Spleen (tissue), 11 donors: ENCODE results near the gene NOP9. TPM values are rescaled to one million over a fixed set of nuclear protein-coding genes. Genes with fewer than 3 reads are reported as not detected.
A peak's percentile ranks its signal among the peaks of the same experiment; 100 is the strongest.

Source experiments
- DNase-seq: peaks from one replicate; pipeline ENCODE4 v3.0.0-alpha.2; 2020
- H3K27ac ChIP-seq, 8 donors: fragments of 200-600 bp; sonication (generic) in 7 of 8; 1 replicate in 4 of 8; 2 replicates in 4 of 8; pipeline versions ENCODE4 v1.5.0 to v1.8.0; 2016 to 2021; ENCODE audit warnings: inconsistent platforms in 4 of 8, mild to moderate bottlenecking in 4 of 8, moderate library complexity in 1 of 8
- H3K27me3 ChIP-seq, 7 donors: fragments of 200-600 bp; sonication (generic) in 6 of 7; replicated peaks in 1 of 7; 1 replicate in 4 of 7; 2 replicates in 3 of 7; pipeline versions ENCODE4 v1.5.0 to v1.8.0; 2016 to 2021; ENCODE audit warnings: inconsistent platforms in 3 of 7, mild to moderate bottlenecking in 1 of 7
- H3K36me3 ChIP-seq, 6 donors: fragments of 200-600 bp; sonication (generic) in 5 of 6; 1 replicate in 4 of 6; 2 replicates in 2 of 6; pipeline versions ENCODE4 v1.5.0 to v1.8.0; 2016 to 2021; ENCODE audit warnings: inconsistent platforms in 2 of 6
- H3K4me1 ChIP-seq, 6 donors: fragments of 200-600 bp; sonication (generic) in 5 of 6; 1 replicate in 3 of 6; 2 replicates in 3 of 6; pipeline versions ENCODE4 v1.5.0 to v1.8.0; 2016 to 2021; ENCODE audit warnings: inconsistent platforms in 3 of 6
- H3K4me3 ChIP-seq, 8 donors: fragments of 200-600 bp; sonication (generic) in 7 of 8; 1 replicate in 4 of 8; 2 replicates in 4 of 8; pipeline versions ENCODE4 v1.5.0 to v1.8.0; 2016 to 2021; ENCODE audit warnings: inconsistent platforms in 4 of 8, mild to moderate bottlenecking in 4 of 8, moderate library complexity in 2 of 8
- H3K9me3 ChIP-seq, 8 donors: fragments of 200-600 bp; sonication (generic) in 7 of 8; 1 replicate in 4 of 8; 2 replicates in 4 of 8; pipeline versions ENCODE4 v1.5.0 to v1.8.0; 2016 to 2021; ENCODE audit warnings: inconsistent platforms in 4 of 8
- CTCF ChIP-seq, 11 experiments: fragments of 200-600 bp in 7 of 11; fragments of 450-650 bp in 4 of 11; sonication (generic) in 4 of 11; IDR thresholded peaks in 8 of 11; conservative IDR thresholded peaks in 3 of 11; 1 replicate in 7 of 11; 2 replicates in 4 of 11; pipeline versions ENCODE4 v1.4.0 to v1.8.0; 2016 to 2021; ENCODE audit warnings: antibody characterized with exemption in 11 of 11, inconsistent platforms in 4 of 11, mild to moderate bottlenecking in 1 of 11
- POLR2A ChIP-seq, 3 donors: fragments of 450-650 bp; IDR thresholded peaks; one replicate each; pipeline ENCODE4 v1.5.1; 2017; ENCODE audit warnings: antibody characterized with exemption in 3 of 3, mild to moderate bottlenecking in 1 of 3
- POLR2AphosphoS5 ChIP-seq, 3 donors: sonication (generic); formaldehyde crosslinking; IDR thresholded peaks; one replicate each; pipeline ENCODE4 v1.5.1; 2017; ENCODE audit warnings: antibody characterized with exemption in 3 of 3
- WGBS, 5 donors: extraction: QIAGEN DNeasy Blood & Tissue Kit in 3 of 5; methylation state at CpG; one replicate each; pipeline versions ENCODE4 v1.1.5 to v1.1.7; 2013 to 2018; 5-methylcytosine and 5-hydroxymethylcytosine counted together
- intact Hi-C: fragments of 100-400 bp; cut with DNase I; formaldehyde crosslinking; loops from one replicate; pipeline ENCODE4 v1.15.0; 2023; ENCODE audit warnings: low total_unique reads
- polyA plus RNA-seq, 3 donors: library from polyadenylated mRNA; stranded (reverse); fragments of 200-250 nt; gene quantifications; one replicate each; pipeline ENCODE4 v1.2.1, GENCODE V29; 2013
- total RNA-seq, 7 donors: library from RNA; depleted of rRNA in 3 of 7; stranded (reverse); fragments of >200 nt in 3 of 7; fragmentation: NEBNext Ultra II Directional in 4 of 7; extraction: Animal tissue kit (Norgen Biotek cat#: 25700) in 4 of 7; gene quantifications; one replicate each; pipeline versions ENCODE4 v1.1.0 to v1.2.1, GENCODE V29; 2016 to 2021
- donor health status: healthy with polysubstance abuse.
- donor health status: DM: no; HTN: no; CAD: no; lungs with moderate emphysema.
- donor health status: DM: no; HTN: no; CAD: no.
- donor health status: Bipolar disorder and iron deficiency.
- donor health status: healthy.
- donor health status: DM: no; HTN: no; CAD: no.
- donor health status: DM: yes; HTN: yes; CAD: no.

NOP9 gene
- total and polyA plus RNA-seq, 10 donors: 4.5 to 26.9 (median 18.9) TPM

GRCh38 chr14:24271834-24272263 lies 27.8 kb upstream of the NOP9 start:
- Histone ChIP-seq H3K4me1 (peaks cover 7 to 73% (median 55%) of the 10 kb centered on the region in 6 donors), H3K36me3 (peaks cover 0 to 34% (median 26%) of the 10 kb centered on the region in 6 donors), H3K27me3 (no peaks in the 10 kb centered on the region), H3K4me3 (peak overlapping the region; percentile 46 to 82 (median 68)), H3K9me3 (no peaks in the 10 kb centered on the region), H3K27ac (peak overlapping the region; percentile 87 to 100 (median 99))
- no peak for TF ChIP-seq POLR2AphosphoS5 (IDR thresholded peaks at IDR 0.05)
- no peak for TF ChIP-seq POLR2A (IDR thresholded peaks at IDR 0.05)
- no peak for TF ChIP-seq CTCF (IDR thresholded peaks at IDR 0.05 in 8 of 11, conservative IDR thresholded peaks at IDR 0.05 in 3 of 11)
- 12 to 24% (median 20%) methylated on average over 3 of the region's 3 CpGs for WGBS, 5 donors
- DNase-seq: no peak
- intact Hi-C loops: no loop called here

GRCh38 chr14:24272467-24272866 lies 27.2 kb upstream of the NOP9 start:
- no peak for DNase-seq
- Histone ChIP-seq H3K27ac (peak overlapping the region; percentile 87 to 100 (median 99)), H3K36me3 (peaks cover 0 to 28% (median 20%) of the 10 kb centered on the region in 6 donors), H3K9me3 (no peaks in the 10 kb centered on the region), H3K4me3 (no peak overlapping the region), H3K27me3 (no peaks in the 10 kb centered on the region), H3K4me1 (peaks cover 11 to 79% (median 61%) of the 10 kb centered on the region in 6 donors)
- TF ChIP-seq POLR2A (IDR thresholded peaks at IDR 0.05) (no peak), CTCF (IDR thresholded peaks at IDR 0.05 in 8 of 11, conservative IDR thresholded peaks at IDR 0.05 in 3 of 11) (no peak), POLR2AphosphoS5 (IDR thresholded peaks at IDR 0.05) (no peak)
- whole genome bisulfite sequencing, 5 donors: 86 to 95% (median 91%) methylated on average over 2 of the region's 2 CpGs
- intact Hi-C loops: no loop called here

- peaks cover 0 to 17% (median 10%) of the 10 kb centered on the region in 6 donors for H3K36me3 ChIP-seq
- peak overlapping the region in 7 of 8 donors; percentile 58 to 100 (median 95) for H3K27ac ChIP-seq
- TF ChIP-seq POLR2A (IDR thresholded peaks at IDR 0.05) (no peak), CTCF (IDR thresholded peaks at IDR 0.05 in 8 of 11, conservative IDR thresholded peaks at IDR 0.05 in 3 of 11) (no peak), POLR2AphosphoS5 (IDR thresholded peaks at IDR 0.05) (no peak)
- 52 to 85% (median 74%) methylated on average over 3 of the region's 3 CpGs for WGBS, 5 donors
- DNase-seq: no peak
- no peaks in the 10 kb centered on the region for H3K27me3 ChIP-seq
- no peak overlapping the region for H3K4me3 ChIP-seq
- H3K4me1 ChIP-seq: peaks cover 14 to 89% (median 71%) of the 10 kb centered on the region in 6 donors
- no peaks in the 10 kb centered on the region for H3K9me3 ChIP-seq
- intact Hi-C loops: no loop called here
Measured at GRCh38 chr14:24273422-24273998, 26.1 kb upstream of the NOP9 start.

- DNase-seq: no peak
Measured at GRCh38 chr14:24274101-24274543, 25.5 kb upstream of the NOP9 start.

More at GRCh38 chr14:24274101-24274543, 25.5 kb upstream of the NOP9 start:
- Histone ChIP-seq H3K4me3 (no peak overlapping the region), H3K4me1 (peaks cover 16 to 95% (median 78%) of the 10 kb centered on the region in 6 donors), H3K27me3 (no peaks in the 10 kb centered on the region), H3K27ac (peak overlapping the region in 7 of 8 donors; percentile 58 to 100 (median 95)), H3K36me3 (peaks cover 0 to 11% (median 4%) of the 10 kb centered on the region in 6 donors), H3K9me3 (no peaks in the 10 kb centered on the region)
- intact Hi-C loops: no loop called here
- WGBS, 5 donors: 33 to 67% (median 39%) methylated on average over 3 of the region's 3 CpGs
- TF ChIP-seq POLR2AphosphoS5 (IDR thresholded peaks at IDR 0.05) (peak in 1 of 3 donors; percentile 65), CTCF (IDR thresholded peaks at IDR 0.05 in 8 of 11, conservative IDR thresholded peaks at IDR 0.05 in 3 of 11) (no peak)
